OCI-LY7 (cell line): Measurements from ENCODE around the gene PPP1R36.
"Not testable (repeated sequence)": the region's sequence is repeated elsewhere in the genome, so short reads cannot be mapped to it uniquely, and the experiment has no call there.

Experiments used
- EZH2phosphoT487 ChIP-seq: fragments of 200-600 bp; sonication (generic); IDR thresholded peaks from 2 replicates; pipeline ENCODE4 v1.6.1; 2018; ENCODE audit warnings: low read depth, borderline replicate concordance, mild to moderate bottlenecking, mixed run types, antibody characterized with exemption, low read length, moderate library complexity, mixed read lengths
- TF ChIP-seq, protein P1 (sequence below): fragments of 200-600 bp; sonication (generic); conservative IDR thresholded peaks from 2 replicates; pipeline ENCODE4 v1.5.1; 2014; ENCODE audit warnings: mild to moderate bottlenecking, antibody characterized with exemption, low read length, moderate library complexity, mixed read lengths

GRCh38 chr14:64631222-64631621 lies 81.5 kb downstream of the PPP1R36 start:
- not testable (repeated sequence) for TF ChIP-seq EZH2phosphoT487
- TF ChIP-seq, protein P1, sequence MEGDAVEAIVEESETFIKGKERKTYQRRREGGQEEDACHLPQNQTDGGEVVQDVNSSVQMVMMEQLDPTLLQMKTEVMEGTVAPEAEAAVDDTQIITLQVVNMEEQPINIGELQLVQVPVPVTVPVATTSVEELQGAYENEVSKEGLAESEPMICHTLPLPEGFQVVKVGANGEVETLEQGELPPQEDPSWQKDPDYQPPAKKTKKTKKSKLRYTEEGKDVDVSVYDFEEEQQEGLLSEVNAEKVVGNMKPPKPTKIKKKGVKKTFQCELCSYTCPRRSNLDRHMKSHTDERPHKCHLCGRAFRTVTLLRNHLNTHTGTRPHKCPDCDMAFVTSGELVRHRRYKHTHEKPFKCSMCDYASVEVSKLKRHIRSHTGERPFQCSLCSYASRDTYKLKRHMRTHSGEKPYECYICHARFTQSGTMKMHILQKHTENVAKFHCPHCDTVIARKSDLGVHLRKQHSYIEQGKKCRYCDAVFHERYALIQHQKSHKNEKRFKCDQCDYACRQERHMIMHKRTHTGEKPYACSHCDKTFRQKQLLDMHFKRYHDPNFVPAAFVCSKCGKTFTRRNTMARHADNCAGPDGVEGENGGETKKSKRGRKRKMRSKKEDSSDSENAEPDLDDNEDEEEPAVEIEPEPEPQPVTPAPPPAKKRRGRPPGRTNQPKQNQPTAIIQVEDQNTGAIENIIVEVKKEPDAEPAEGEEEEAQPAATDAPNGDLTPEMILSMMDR: not testable (repeated sequence)
